Omental fat pad (tissue), 4 donors: ENCODE measurements around the gene TAF6L. TPM values are rescaled to one million over a fixed set of nuclear protein-coding genes. Genes with fewer than 3 reads are reported as not detected.
"Not testable (repeated sequence)": the region's sequence is repeated elsewhere in the genome, so short reads cannot be mapped to it uniquely, and the experiment has no call there.

Source experiments
- ATAC-seq: fragments of 150-250 bp; one replicate; pipeline ENCODE4 v1.9.1; 2016; ENCODE audit warnings: mild to moderate bottlenecking, moderate library complexity; ENCODE audit not compliant: low FRiP score
- DNase-seq: peaks from one replicate; pipeline ENCODE4 v3.0.0-alpha.2; 2019; ENCODE audit warnings: low spot score
- total RNA-seq, 4 donors: library from RNA; depleted of rRNA; stranded (reverse); fragments of >200 nt; gene quantifications; one replicate each; pipeline ENCODE4 v1.1.0, GENCODE V29; 2016
- TF ChIP-seq, protein P1 (sequence below), 3 donors: fragments of 450-650 bp; IDR thresholded peaks; one replicate each; pipeline ENCODE4 v1.5.1; 2016 to 2017; ENCODE audit warnings: antibody characterized with exemption in 3 of 3, mild to moderate bottlenecking in 3 of 3, moderate library complexity in 2 of 3

TAF6L gene
- total RNA-seq, 4 donors from 2014 or later, result 11.7 to 20.3 (median 14.9) TPM

- TF ChIP-seq, protein P1, sequence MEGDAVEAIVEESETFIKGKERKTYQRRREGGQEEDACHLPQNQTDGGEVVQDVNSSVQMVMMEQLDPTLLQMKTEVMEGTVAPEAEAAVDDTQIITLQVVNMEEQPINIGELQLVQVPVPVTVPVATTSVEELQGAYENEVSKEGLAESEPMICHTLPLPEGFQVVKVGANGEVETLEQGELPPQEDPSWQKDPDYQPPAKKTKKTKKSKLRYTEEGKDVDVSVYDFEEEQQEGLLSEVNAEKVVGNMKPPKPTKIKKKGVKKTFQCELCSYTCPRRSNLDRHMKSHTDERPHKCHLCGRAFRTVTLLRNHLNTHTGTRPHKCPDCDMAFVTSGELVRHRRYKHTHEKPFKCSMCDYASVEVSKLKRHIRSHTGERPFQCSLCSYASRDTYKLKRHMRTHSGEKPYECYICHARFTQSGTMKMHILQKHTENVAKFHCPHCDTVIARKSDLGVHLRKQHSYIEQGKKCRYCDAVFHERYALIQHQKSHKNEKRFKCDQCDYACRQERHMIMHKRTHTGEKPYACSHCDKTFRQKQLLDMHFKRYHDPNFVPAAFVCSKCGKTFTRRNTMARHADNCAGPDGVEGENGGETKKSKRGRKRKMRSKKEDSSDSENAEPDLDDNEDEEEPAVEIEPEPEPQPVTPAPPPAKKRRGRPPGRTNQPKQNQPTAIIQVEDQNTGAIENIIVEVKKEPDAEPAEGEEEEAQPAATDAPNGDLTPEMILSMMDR (IDR thresholded peaks at IDR 0.05), result no peak
These were observed 43.9 kb upstream of the TAF6L start, which contains the start of gene HNRNPUL2 for GRCh38 chr11:62727165-62727871. Gene HNRNPUL2 (minus strand): TSS chr11:62727457. CDS start chr11:62727156, 301 bp downstream.

GRCh38 chr11:62727872-62728170, 43.4 kb upstream of the TAF6L start:
- ATAC-seq (peak; percentile 72), DNase-seq (peak; percentile 42)
- TF ChIP-seq, protein P1 (IDR thresholded peaks at IDR 0.05), result no peak

More at GRCh38 chr11:62727165-62727871, 43.9 kb upstream of the TAF6L start, which contains the start of gene HNRNPUL2:
- DNase-seq (peak; percentile 91), ATAC-seq (peak; percentile 92)

GRCh38 chr11:62728171-62728988, 42.8 kb upstream of the TAF6L start, which contains the start of gene TTC9C:
Gene TTC9C (plus strand): TSS chr11:62728486. CDS start chr11:62728849, 363 bp downstream.
- peak; percentile 46 for ATAC-seq
- TF ChIP-seq, protein P1 (IDR thresholded peaks at IDR 0.05), result no peak
- DNase-seq, result peak; percentile 85

DNA sequence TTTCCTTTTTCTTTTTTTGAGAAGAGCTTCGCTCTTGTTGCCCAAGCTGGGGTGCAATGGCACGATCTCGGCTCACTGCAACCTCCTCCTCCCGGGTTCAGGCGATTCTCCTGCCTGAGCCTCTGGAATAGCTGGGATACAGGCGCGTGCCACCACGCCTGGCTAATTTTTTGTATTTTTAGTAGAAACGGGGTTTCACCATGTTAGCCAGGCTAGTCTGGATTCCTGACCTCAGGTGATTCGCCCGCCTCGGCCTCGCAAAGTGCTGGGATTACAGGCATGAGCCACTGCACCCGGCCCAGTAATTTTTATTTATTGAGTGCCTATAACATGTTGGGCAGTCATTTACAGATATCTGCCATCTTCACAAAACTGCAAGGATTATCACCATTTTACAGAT, 41.1 kb upstream of the TAF6L start:
- DNase-seq, ATAC-seq: not testable (repeated sequence)

DNA sequence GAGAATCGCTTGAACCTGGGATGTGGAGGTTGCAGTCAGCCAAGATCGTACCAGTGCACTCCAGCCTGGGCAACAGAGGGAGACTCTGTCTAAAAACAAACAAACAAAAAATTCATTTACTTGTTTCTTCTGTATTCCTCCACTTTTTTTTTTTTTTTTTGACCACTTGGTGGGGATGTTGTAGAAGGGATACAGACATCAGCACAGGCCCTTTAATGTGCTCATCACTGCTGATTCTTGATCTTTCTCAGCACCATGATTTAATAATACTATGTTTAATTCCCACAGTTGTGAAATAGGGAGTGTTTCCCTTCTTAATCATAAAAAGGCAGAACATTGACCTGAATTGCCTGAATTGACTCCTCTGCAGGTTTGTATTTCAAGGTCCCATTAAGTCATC, 38.4 kb upstream of the TAF6L start:
- DNase-seq, result no peak
- ATAC-seq, result no peak
- TF ChIP-seq, protein P1 (IDR thresholded peaks at IDR 0.05), result no peak

GRCh38 chr11:62737196-62737595, 34.0 kb upstream of the TAF6L start:
- DNase-seq, result no peak
- no peak for ATAC-seq
- TF ChIP-seq, protein P1 (IDR thresholded peaks at IDR 0.05), result no peak

DNA sequence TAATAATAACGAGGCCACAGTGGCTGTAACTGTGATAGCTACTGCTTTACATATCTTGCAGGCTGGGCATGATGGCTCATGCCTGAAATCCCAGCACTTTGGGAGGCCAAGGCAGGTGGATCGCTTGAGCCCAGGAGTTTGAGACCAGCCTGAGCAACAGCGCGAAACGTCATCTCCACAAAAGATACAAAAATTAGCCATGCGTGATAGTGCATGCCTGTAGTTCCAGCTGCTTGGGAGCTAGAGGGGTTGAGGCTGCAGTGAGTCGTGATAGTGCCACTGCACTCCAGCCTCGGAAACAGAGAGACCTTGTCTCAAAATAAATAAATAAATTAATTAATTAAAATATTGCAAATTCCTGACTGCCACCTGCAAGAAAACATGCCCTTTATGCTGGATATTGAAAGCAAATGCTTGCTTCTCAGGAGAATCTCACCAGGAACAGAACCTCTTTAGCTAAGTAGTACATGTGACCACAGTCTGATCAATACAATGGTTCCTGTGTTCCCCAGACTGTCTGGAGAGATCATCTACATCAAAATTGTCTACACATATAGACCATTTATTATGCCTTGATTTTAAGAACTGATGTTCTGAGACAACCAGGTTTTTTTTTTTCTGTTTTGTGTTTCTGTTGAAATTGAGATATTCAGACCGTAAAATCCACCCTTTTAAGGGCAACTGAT, 23.6 kb upstream of the TAF6L start:
- DNase-seq, result no peak
- TF ChIP-seq, protein P1 (IDR thresholded peaks at IDR 0.05), result no peak
- no peak for ATAC-seq

DNA sequence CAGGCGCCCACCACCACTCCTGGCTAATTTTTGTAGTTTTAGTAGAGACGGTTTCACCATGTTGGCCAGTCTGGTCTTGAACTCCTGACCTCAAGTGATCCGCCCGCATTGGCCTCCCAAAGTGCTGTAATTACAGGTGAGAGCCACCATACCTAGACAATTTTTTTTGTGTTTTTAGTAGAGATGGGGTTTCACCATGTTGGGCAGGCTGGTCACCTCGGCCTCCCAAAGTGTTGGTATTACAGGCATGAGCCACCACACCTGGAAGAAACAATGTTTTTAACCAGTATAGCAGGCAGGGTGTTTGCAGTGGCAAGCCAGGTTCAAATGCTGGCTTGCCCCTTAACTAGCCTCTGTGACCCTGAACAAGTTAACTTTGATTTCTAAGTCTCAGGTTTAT, 21.3 kb upstream of the TAF6L start:
- ATAC-seq, DNase-seq: not testable (repeated sequence)
